ENCODE results near the gene MPST.
"Not testable (repeated sequence)": the region's sequence is repeated elsewhere in the genome, so short reads cannot be mapped to it uniquely, and the experiment has no call there.

Gene MPST

GRCh38 chr22:36986242-36986821 lies 33.2 kb upstream of the MPST start:
- peaks cover 10% of the 10 kb centered on the region for H3K27me3 ChIP-seq (ENCODE audit: control insufficient read depth, low read length)
- no peak overlapping the region for H3K27ac ChIP-seq (ENCODE audit: low read depth, low read length)
- TF ChIP-seq, protein P1, sequence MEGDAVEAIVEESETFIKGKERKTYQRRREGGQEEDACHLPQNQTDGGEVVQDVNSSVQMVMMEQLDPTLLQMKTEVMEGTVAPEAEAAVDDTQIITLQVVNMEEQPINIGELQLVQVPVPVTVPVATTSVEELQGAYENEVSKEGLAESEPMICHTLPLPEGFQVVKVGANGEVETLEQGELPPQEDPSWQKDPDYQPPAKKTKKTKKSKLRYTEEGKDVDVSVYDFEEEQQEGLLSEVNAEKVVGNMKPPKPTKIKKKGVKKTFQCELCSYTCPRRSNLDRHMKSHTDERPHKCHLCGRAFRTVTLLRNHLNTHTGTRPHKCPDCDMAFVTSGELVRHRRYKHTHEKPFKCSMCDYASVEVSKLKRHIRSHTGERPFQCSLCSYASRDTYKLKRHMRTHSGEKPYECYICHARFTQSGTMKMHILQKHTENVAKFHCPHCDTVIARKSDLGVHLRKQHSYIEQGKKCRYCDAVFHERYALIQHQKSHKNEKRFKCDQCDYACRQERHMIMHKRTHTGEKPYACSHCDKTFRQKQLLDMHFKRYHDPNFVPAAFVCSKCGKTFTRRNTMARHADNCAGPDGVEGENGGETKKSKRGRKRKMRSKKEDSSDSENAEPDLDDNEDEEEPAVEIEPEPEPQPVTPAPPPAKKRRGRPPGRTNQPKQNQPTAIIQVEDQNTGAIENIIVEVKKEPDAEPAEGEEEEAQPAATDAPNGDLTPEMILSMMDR (IDR thresholded peaks at IDR 0.05; ENCODE audit: low read depth, low read length, poor library complexity, severe bottlenecking): peak; percentile 98
- no peak for TF ChIP-seq EZH2phosphoT487 (IDR thresholded peaks at IDR 0.05; ENCODE audit: borderline replicate concordance, low read length)
- H3K9me2 ChIP-seq (replicated peaks; ENCODE audit: control insufficient read depth, low read length): no peaks in the 10 kb centered on the region
- peaks cover 13% of the 10 kb centered on the region for H3K9me3 ChIP-seq (ENCODE audit: control insufficient read depth, insufficient read depth, low read length)
- H3K4me2 ChIP-seq (ENCODE audit: low read length): no peak overlapping the region
- H4K20me1 ChIP-seq (ENCODE audit: control insufficient read depth, insufficient read depth, low read depth, low read length): no peaks in the 10 kb centered on the region
- no peaks in the 10 kb centered on the region for H3K79me2 ChIP-seq (ENCODE audit: control insufficient read depth, low read length)
- H3K36me3 ChIP-seq (ENCODE audit: control insufficient read depth, low read length): no peaks in the 10 kb centered on the region
- no peak overlapping the region for H3K4me3 ChIP-seq (ENCODE audit: low read length)
- no peaks in the 10 kb centered on the region for H3F3A ChIP-seq (ENCODE audit: control insufficient read depth, insufficient read depth)
- H3K4me1 ChIP-seq (ENCODE audit: control insufficient read depth, low read length): no peaks in the 10 kb centered on the region

- peaks cover 9% of the 10 kb centered on the region; the same call in 1 of the 2 replicates for H3K27me3 ChIP-seq (ENCODE audit: control insufficient read depth, low read length)
Measured at GRCh38 chr22:36988075-36988832, 31.3 kb upstream of the MPST start.

GRCh38 chr22:36989012-36989411 lies 30.5 kb upstream of the MPST start:
- not testable (repeated sequence) for H3K79me2 ChIP-seq (ENCODE audit: control insufficient read depth, low read length); H3K4me1 ChIP-seq (ENCODE audit: control insufficient read depth, low read length); H3K27me3 ChIP-seq (ENCODE audit: control insufficient read depth, low read length); H3K9me2 ChIP-seq (replicated peaks; ENCODE audit: control insufficient read depth, low read length); H3K27ac ChIP-seq (ENCODE audit: low read depth, low read length); H3K4me2 ChIP-seq (ENCODE audit: low read length); H3F3A ChIP-seq (ENCODE audit: control insufficient read depth, insufficient read depth); H3K36me3 ChIP-seq (ENCODE audit: control insufficient read depth, low read length); H4K20me1 ChIP-seq (ENCODE audit: control insufficient read depth, insufficient read depth, low read depth, low read length); H3K4me3 ChIP-seq (ENCODE audit: low read length)
- peaks cover 13% of the 10 kb centered on the region for H3K9me3 ChIP-seq (ENCODE audit: control insufficient read depth, insufficient read depth, low read length)

More at GRCh38 chr22:36988075-36988832, 31.3 kb upstream of the MPST start:
- Histone ChIP-seq H3K4me1 (ENCODE audit: control insufficient read depth, low read length) (no peaks in the 10 kb centered on the region), H3F3A (ENCODE audit: control insufficient read depth, insufficient read depth) (no peaks in the 10 kb centered on the region), H3K4me3 (ENCODE audit: low read length) (no peak overlapping the region), H3K36me3 (ENCODE audit: control insufficient read depth, low read length) (no peaks in the 10 kb centered on the region), H3K4me2 (ENCODE audit: low read length) (no peak overlapping the region), H3K9me3 (ENCODE audit: control insufficient read depth, insufficient read depth, low read length) (peaks cover 13% of the 10 kb centered on the region), H3K27ac (ENCODE audit: low read depth, low read length) (no peak overlapping the region), H3K9me2 (replicated peaks; ENCODE audit: control insufficient read depth, low read length) (no peaks in the 10 kb centered on the region), H3K79me2 (ENCODE audit: control insufficient read depth, low read length) (no peaks in the 10 kb centered on the region), H4K20me1 (ENCODE audit: control insufficient read depth, insufficient read depth, low read depth, low read length) (no peaks in the 10 kb centered on the region)
- TF ChIP-seq, protein P1 (IDR thresholded peaks at IDR 0.05; ENCODE audit: low read depth, low read length, poor library complexity, severe bottlenecking): no peak
- no peak for TF ChIP-seq EZH2phosphoT487 (IDR thresholded peaks at IDR 0.05; ENCODE audit: borderline replicate concordance, low read length)

DNA sequence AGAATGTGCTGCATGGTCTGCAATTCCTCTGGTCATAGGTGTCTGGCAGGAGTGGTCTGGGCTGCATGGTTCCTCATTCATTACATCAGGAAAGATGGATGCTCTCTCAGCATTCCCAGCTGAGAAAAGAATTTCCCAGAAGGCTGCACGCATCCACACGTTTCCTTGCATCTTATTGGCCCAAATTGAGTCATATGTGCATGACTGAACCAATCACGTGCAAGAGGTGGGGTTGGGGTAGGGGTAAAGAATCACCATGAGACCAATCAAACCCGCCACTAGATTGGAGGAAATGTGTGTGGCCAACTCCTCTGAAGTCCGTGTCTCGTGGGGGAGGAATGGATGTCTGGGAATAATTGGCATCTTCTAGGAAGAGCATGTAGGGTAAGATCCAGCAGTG lies 29.1 kb upstream of the MPST start:
- no peaks in the 10 kb centered on the region for H3K79me2 ChIP-seq (ENCODE audit: control insufficient read depth, low read length)
- no peak overlapping the region for H3K27ac ChIP-seq (ENCODE audit: low read depth, low read length)
- H3K4me1 ChIP-seq (ENCODE audit: control insufficient read depth, low read length): no peaks in the 10 kb centered on the region
- H3K4me3 ChIP-seq (ENCODE audit: low read length): no peak overlapping the region
- H3K36me3 ChIP-seq (ENCODE audit: control insufficient read depth, low read length): no peaks in the 10 kb centered on the region
- H3F3A ChIP-seq (ENCODE audit: control insufficient read depth, insufficient read depth): no peaks in the 10 kb centered on the region
- peaks cover 11% of the 10 kb centered on the region for H3K9me3 ChIP-seq (ENCODE audit: control insufficient read depth, insufficient read depth, low read length)
- no peaks in the 10 kb centered on the region for H3K9me2 ChIP-seq (replicated peaks; ENCODE audit: control insufficient read depth, low read length)
- H3K4me2 ChIP-seq (ENCODE audit: low read length): no peak overlapping the region
- TF ChIP-seq, protein P1 (IDR thresholded peaks at IDR 0.05; ENCODE audit: low read depth, low read length, poor library complexity, severe bottlenecking): no peak
- TF ChIP-seq EZH2phosphoT487 (IDR thresholded peaks at IDR 0.05; ENCODE audit: borderline replicate concordance, low read length): no peak
- H4K20me1 ChIP-seq (ENCODE audit: control insufficient read depth, insufficient read depth, low read depth, low read length): no peaks in the 10 kb centered on the region
- peaks cover 6% of the 10 kb centered on the region; the same call in 1 of the 2 replicates for H3K27me3 ChIP-seq (ENCODE audit: control insufficient read depth, low read length)
